Activated CD8-positive, alpha-beta T cell treated with anti-CD3 and anti-CD28 coated beads for 36 hours (primary cell): ENCODE data around the gene ZNF366. TPM values are rescaled to one million over a fixed set of nuclear protein-coding genes. Genes with fewer than 3 reads are reported as not detected.

Experiments used
- ATAC-seq: fragments of 200-7000 bp; cut with Tn5 transposase; one replicate; pipeline ENCODE4 v1.10.0; 2021; ENCODE audit warnings: mild to moderate bottlenecking, moderate library complexity
- CTCF ChIA-PET: fragments of 350-600 bp; sonication (Branson Sonifier 250); formaldehyde crosslinking; loops from one replicate; lab custom pipeline; 2021; ENCODE audit warnings: antibody characterized with exemption; lab: Charles Lee
- POLR2A ChIA-PET: fragments of 350-600 bp; sonication (Branson Sonifier 250); formaldehyde crosslinking; loops from one replicate; lab custom pipeline; 2021; ENCODE audit warnings: antibody characterized with exemption; lab: Charles Lee
- DNase-seq: peaks from one replicate; pipeline ENCODE4 v3.0.0-alpha.2; 2020
- H3K27ac Mint-ChIP-seq: one replicate; pipeline ENCODE4 v1.8.0; 2021; ENCODE audit warnings: mild to moderate bottlenecking, mixed read lengths
- H3K27me3 Mint-ChIP-seq: one replicate; pipeline ENCODE4 v1.8.0; 2021; ENCODE audit warnings: mixed read lengths
- H3K36me3 Mint-ChIP-seq: one replicate; pipeline ENCODE4 v1.8.0; 2021; ENCODE audit warnings: low read depth, mixed read lengths
- H3K4me1 Mint-ChIP-seq: one replicate; pipeline ENCODE4 v1.8.0; 2021; ENCODE audit warnings: low read depth, mixed read lengths
- H3K4me3 Mint-ChIP-seq: one replicate; pipeline ENCODE4 v1.8.0; 2021; ENCODE audit warnings: mild to moderate bottlenecking, moderate library complexity, mixed read lengths
- H3K9me3 Mint-ChIP-seq: one replicate; pipeline ENCODE4 v1.8.0; 2021; ENCODE audit warnings: mixed read lengths
- CTCF ChIP-seq: fragments of 200-600 bp; IDR thresholded peaks from one replicate; pipeline ENCODE4 v1.8.0; 2022; ENCODE audit warnings: antibody characterized with exemption, mild to moderate bottlenecking
- intact Hi-C: fragments of 100-400 bp; cut with micrococcal nuclease; formaldehyde crosslinking; loops from one replicate; pipeline ENCODE4 v1.10.0; 2022
- total RNA-seq, 2 experiments: library from RNA; stranded (reverse); gene quantifications; one replicate each; pipeline ENCODE4 v1.2.3, GENCODE V29; 2021

The ZNF366 gene
- total RNA-seq, 2 experiments from 2014 or later: not detected

DNA sequence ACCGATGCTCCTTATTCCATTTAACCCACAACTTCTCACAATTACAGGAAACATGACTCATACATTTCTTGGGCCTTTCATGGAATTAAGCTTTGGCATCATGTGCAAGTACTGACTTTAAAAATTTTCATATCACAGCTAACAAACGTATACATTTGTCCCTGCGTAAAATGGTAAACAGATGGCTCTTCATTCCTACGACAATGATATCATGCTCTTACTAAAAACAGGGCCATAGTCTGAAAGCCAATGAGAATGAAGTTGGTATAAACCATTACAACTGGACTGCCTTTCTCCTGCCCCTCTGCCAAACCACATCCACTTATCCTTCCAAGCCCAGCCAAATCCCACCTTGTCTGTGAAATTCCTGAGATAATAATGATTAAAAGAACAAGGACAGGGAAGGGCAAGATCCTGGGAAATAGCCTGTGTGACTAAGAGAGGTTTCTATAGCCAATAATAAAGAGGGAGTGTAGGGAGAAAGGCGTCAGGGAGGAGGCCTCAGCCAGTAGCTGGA, 44.9 kb upstream of the ZNF366 start:
- POLR2A ChIA-PET: no interaction called here

GRCh38 chr5:72550595-72550994, 43.4 kb upstream of the ZNF366 start:
- ChIA-PET POLR2A (no interaction called here), CTCF (no interaction called here)
- intact Hi-C loops: no loop called here
- Mint-ChIP-seq H3K36me3 (no peaks in the 10 kb centered on the region), H3K4me1 (no peaks in the 10 kb centered on the region), H3K9me3 (peaks cover 9% of the 10 kb centered on the region), H3K4me3 (no peak overlapping the region), H3K27me3 (peaks cover 27% of the 10 kb centered on the region), H3K27ac (no peak overlapping the region)
- ATAC-seq: no peak
- TF ChIP-seq CTCF: no peak
- no peak for DNase-seq

More for the DNA sequence above, 44.9 kb upstream of the ZNF366 start:
- Mint-ChIP-seq H3K27ac (no peak overlapping the region), H3K4me3 (no peak overlapping the region), H3K36me3 (no peaks in the 10 kb centered on the region), H3K27me3 (peaks cover 34% of the 10 kb centered on the region), H3K4me1 (peaks cover 5% of the 10 kb centered on the region), H3K9me3 (peaks cover 8% of the 10 kb centered on the region)
- CTCF ChIA-PET: no interaction called here
- TF ChIP-seq CTCF: no peak
- DNase-seq (no peak), ATAC-seq (no peak)
- intact Hi-C loops: no loop called here

DNA sequence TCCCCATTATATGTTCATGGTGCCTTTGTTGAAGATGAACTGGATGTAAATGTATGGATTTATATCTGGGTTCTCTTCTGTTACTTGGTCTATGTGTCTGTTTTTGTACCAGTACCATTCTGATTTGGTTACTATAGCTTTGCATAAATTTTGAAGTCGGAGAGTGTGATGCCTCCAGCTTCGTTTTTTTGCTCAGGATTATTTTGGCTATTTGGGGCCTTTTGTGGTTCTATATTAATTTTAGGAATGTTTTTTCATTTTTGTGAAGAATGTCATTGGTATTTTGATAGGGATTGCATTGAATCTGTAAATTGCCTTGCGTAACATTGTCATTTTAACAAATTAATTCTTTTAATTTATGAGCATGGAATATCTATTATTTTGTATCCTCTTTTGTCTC, 36.6 kb upstream of the ZNF366 start:
- no peak for TF ChIP-seq CTCF
- ChIA-PET POLR2A (no interaction called here), CTCF (no interaction called here)
- DNase-seq (no peak), ATAC-seq (no peak)
- intact Hi-C loops: no loop called here
- no peak overlapping the region for H3K4me3 Mint-ChIP-seq
- H3K4me1 Mint-ChIP-seq: no peaks in the 10 kb centered on the region
- H3K36me3 Mint-ChIP-seq: no peaks in the 10 kb centered on the region
- H3K27me3 Mint-ChIP-seq: peaks cover 5% of the 10 kb centered on the region
- H3K9me3 Mint-ChIP-seq: peaks cover 13% of the 10 kb centered on the region
- H3K27ac Mint-ChIP-seq: no peak overlapping the region

GRCh38 chr5:72543365-72543764, 36.2 kb upstream of the ZNF366 start:
- Mint-ChIP-seq H3K27me3 (peaks cover 5% of the 10 kb centered on the region), H3K4me1 (no peaks in the 10 kb centered on the region), H3K9me3 (peaks cover 11% of the 10 kb centered on the region), H3K4me3 (no peak overlapping the region), H3K27ac (no peak overlapping the region), H3K36me3 (no peaks in the 10 kb centered on the region)
- no peak for ATAC-seq
- no peak for DNase-seq
- ChIA-PET POLR2A (no interaction called here), CTCF (no interaction called here)
- intact Hi-C loops: no loop called here
- TF ChIP-seq CTCF: no peak

DNA sequence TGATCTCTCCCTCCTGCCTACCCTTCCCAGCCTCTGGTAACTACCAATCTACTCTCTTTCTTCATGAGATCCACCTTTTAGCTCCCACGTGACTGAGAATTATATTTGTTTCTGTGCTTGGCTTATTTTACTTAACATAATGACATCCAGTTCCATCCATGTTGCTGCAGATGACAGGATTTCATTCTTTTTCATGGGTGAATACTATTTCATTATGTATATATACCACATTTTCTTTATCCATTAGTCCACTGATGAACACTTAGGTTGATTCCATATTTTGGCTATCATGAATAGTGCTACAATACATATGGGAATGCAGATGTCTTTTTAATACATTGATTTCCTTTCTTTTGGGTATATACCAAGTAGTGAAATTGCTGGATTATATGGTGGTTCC, 35.5 kb upstream of the ZNF366 start:
- no peak for TF ChIP-seq CTCF

More for the DNA sequence above, 35.5 kb upstream of the ZNF366 start:
- ChIA-PET POLR2A (no interaction called here), CTCF (no interaction called here)
- Mint-ChIP-seq H3K4me1 (no peaks in the 10 kb centered on the region), H3K27ac (no peak overlapping the region), H3K9me3 (peaks cover 6% of the 10 kb centered on the region), H3K36me3 (no peaks in the 10 kb centered on the region), H3K27me3 (peaks cover 6% of the 10 kb centered on the region), H3K4me3 (no peak overlapping the region)
- no peak for DNase-seq
- no peak for ATAC-seq
- intact Hi-C loops: no loop called here
